Breast epithelium (tissue), 3 donors: ENCODE data around the gene IER5L.

Source experiments
- POLR2A ChIP-seq: fragments of 450-650 bp; IDR thresholded peaks from one replicate; pipeline ENCODE4 v1.6.1; 2016; ENCODE audit warnings: antibody characterized with exemption, mild to moderate bottlenecking, moderate library complexity
- POLR2AphosphoS5 ChIP-seq, 3 donors: sonication (generic); formaldehyde crosslinking; IDR thresholded peaks; one replicate each; pipeline ENCODE4 v1.6.1; 2017; ENCODE audit warnings: antibody characterized with exemption in 3 of 3
- TF ChIP-seq, protein P1 (sequence below), 3 donors: fragments of 450-650 bp; IDR thresholded peaks; one replicate each; pipeline ENCODE4 v1.5.1; 2016 to 2017; ENCODE audit warnings: antibody characterized with exemption in 3 of 3, mild to moderate bottlenecking in 3 of 3, moderate library complexity in 3 of 3

DNA sequence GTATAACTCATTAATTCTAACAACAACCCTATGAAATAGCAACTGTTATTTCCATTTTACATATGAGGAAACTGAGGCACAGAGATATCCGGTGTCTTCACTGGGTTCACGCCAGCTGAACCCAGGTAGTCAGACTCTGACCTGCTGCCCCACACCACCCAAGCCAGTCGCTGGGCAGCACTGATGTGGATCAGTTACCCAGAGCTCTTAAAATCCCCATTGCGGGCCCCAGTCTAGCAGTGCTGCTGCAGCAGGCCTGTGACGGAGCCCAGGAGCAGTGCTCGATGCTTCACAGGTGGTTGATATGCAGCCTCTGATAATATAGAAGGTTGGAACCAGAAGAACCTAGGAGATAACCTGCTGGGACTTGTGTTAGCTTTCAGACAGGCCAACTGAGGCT is 42.6 kb downstream of the IER5L start:
- TF ChIP-seq, protein P1, sequence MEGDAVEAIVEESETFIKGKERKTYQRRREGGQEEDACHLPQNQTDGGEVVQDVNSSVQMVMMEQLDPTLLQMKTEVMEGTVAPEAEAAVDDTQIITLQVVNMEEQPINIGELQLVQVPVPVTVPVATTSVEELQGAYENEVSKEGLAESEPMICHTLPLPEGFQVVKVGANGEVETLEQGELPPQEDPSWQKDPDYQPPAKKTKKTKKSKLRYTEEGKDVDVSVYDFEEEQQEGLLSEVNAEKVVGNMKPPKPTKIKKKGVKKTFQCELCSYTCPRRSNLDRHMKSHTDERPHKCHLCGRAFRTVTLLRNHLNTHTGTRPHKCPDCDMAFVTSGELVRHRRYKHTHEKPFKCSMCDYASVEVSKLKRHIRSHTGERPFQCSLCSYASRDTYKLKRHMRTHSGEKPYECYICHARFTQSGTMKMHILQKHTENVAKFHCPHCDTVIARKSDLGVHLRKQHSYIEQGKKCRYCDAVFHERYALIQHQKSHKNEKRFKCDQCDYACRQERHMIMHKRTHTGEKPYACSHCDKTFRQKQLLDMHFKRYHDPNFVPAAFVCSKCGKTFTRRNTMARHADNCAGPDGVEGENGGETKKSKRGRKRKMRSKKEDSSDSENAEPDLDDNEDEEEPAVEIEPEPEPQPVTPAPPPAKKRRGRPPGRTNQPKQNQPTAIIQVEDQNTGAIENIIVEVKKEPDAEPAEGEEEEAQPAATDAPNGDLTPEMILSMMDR (IDR thresholded peaks at IDR 0.05), result no peak
- no peak for TF ChIP-seq POLR2A
- TF ChIP-seq POLR2AphosphoS5 (IDR thresholded peaks at IDR 0.05), result no peak
